ENCODE measurements around the gene OBP2A. TPM values are rescaled to one million over a fixed set of nuclear protein-coding genes. Genes with fewer than 3 reads are reported as not detected.
"Not testable (repeated sequence)": the region's sequence is repeated elsewhere in the genome, so short reads cannot be mapped to it uniquely, and the experiment has no call there.

The OBP2A gene
- total RNA-seq, 1 experiment from 2014 or later: not detected

- intact Hi-C loops (cut with micrococcal nuclease; ENCODE audit: unreplicated experiment): no loop called here
- Mint-ChIP-seq H3K4me1 (ENCODE audit: low read depth, unreplicated experiment) (no peaks in the 10 kb centered on the region), H3K9me3 (ENCODE audit: unreplicated experiment) (no peaks in the 10 kb centered on the region), H3K27ac (ENCODE audit: unreplicated experiment) (no peak overlapping the region), H3K27me3 (ENCODE audit: insufficient read depth, unreplicated experiment) (no peaks in the 10 kb centered on the region), H3K4me3 (ENCODE audit: unreplicated experiment) (no peak overlapping the region), H3K36me3 (ENCODE audit: insufficient read depth, unreplicated experiment) (no peaks in the 10 kb centered on the region)
- BruUV-seq (replicated peaks): no TSS peak
- no peaks in the 10 kb centered on the region for H3K9me3 ChIP-seq
- ChIA-PET POLR2A (no interaction called here), CTCF (no interaction called here)
- DNase-seq: no peak
- no peaks in the 10 kb centered on the region for H3K4me1 ChIP-seq
- no peaks in the 10 kb centered on the region for H3K27me3 ChIP-seq (replicated peaks; ENCODE audit: control insufficient read depth, insufficient read depth, low read length)
- no peaks in the 10 kb centered on the region for H3K36me3 ChIP-seq (ENCODE audit: control insufficient read depth, insufficient read depth, low read length)
- no peak for TF ChIP-seq CTCF (IDR thresholded peaks at IDR 0.05; ENCODE audit: insufficient read depth in 1 of 2, low read depth in 1 of 2, low read length in 1 of 2, severe bottlenecking in 1 of 2, unreplicated experiment in 1 of 2)
- no peak overlapping the region for H3K4me3 ChIP-seq (ENCODE audit: low read depth, low read length)
These were observed 19.0 kb upstream of the OBP2A start for GRCh38 chr9:135526730-135527571.

- H3K4me1 ChIP-seq; BruUV-seq (replicated peaks); intact Hi-C loops (cut with micrococcal nuclease; ENCODE audit: unreplicated experiment); CTCF ChIA-PET; H3K4me3 Mint-ChIP-seq (ENCODE audit: unreplicated experiment); H3K9me3 Mint-ChIP-seq (ENCODE audit: unreplicated experiment); H3K27me3 Mint-ChIP-seq (ENCODE audit: insufficient read depth, unreplicated experiment); H3K9me3 ChIP-seq; H3K36me3 Mint-ChIP-seq (ENCODE audit: insufficient read depth, unreplicated experiment); H3K27ac Mint-ChIP-seq (ENCODE audit: unreplicated experiment); H3K27me3 ChIP-seq (replicated peaks; ENCODE audit: control insufficient read depth, insufficient read depth, low read length); H3K4me1 Mint-ChIP-seq (ENCODE audit: low read depth, unreplicated experiment); H3K4me3 ChIP-seq (ENCODE audit: low read depth, low read length); POLR2A ChIA-PET; H3K36me3 ChIP-seq (ENCODE audit: control insufficient read depth, insufficient read depth, low read length); DNase-seq: not testable (repeated sequence)
These were observed 17.0 kb upstream of the OBP2A start for GRCh38 chr9:135528842-135529435.

- intact Hi-C loops (cut with micrococcal nuclease; ENCODE audit: unreplicated experiment): no loop called here
- POLR2A ChIA-PET: no interaction called here
- CTCF ChIA-PET: no interaction called here
These were observed 15.8 kb upstream of the OBP2A start for GRCh38 chr9:135530146-135530545.

More at GRCh38 chr9:135530146-135530545, 15.8 kb upstream of the OBP2A start:
- no TSS peak for BruUV-seq (replicated peaks)
- Histone ChIP-seq H3K27me3 (replicated peaks; ENCODE audit: control insufficient read depth, insufficient read depth, low read length) (no peaks in the 10 kb centered on the region), H3K9me3 (no peaks in the 10 kb centered on the region), H3K4me1 (no peaks in the 10 kb centered on the region), H3K4me3 (ENCODE audit: low read depth, low read length) (no peak overlapping the region), H3K36me3 (ENCODE audit: control insufficient read depth, insufficient read depth, low read length) (no peaks in the 10 kb centered on the region)
- peaks cover 8% of the 10 kb centered on the region for H3K27me3 Mint-ChIP-seq (ENCODE audit: insufficient read depth, unreplicated experiment)
- no peaks in the 10 kb centered on the region for H3K9me3 Mint-ChIP-seq (ENCODE audit: unreplicated experiment)
- no peak for TF ChIP-seq CTCF (IDR thresholded peaks at IDR 0.05; ENCODE audit: insufficient read depth in 1 of 2, low read depth in 1 of 2, low read length in 1 of 2, severe bottlenecking in 1 of 2, unreplicated experiment in 1 of 2)
- H3K4me3 Mint-ChIP-seq (ENCODE audit: unreplicated experiment): no peak overlapping the region
- peaks cover 7% of the 10 kb centered on the region for H3K4me1 Mint-ChIP-seq (ENCODE audit: low read depth, unreplicated experiment)
- DNase-seq: no peak
- no peaks in the 10 kb centered on the region for H3K36me3 Mint-ChIP-seq (ENCODE audit: insufficient read depth, unreplicated experiment)
- H3K27ac Mint-ChIP-seq (ENCODE audit: unreplicated experiment): no peak overlapping the region
